K562 (cell line): ENCODE data around the gene PRRX1. TPM values are rescaled to one million over a fixed set of nuclear protein-coding genes. Genes with fewer than 3 reads are reported as not detected.

Experiments
- ATAC-seq: fragments of 200-7000 bp; cut with Tn5 transposase; 3 replicates; pipeline ENCODE4 v1.9.1; 2020; ENCODE audit warnings: moderate library complexity
- BruUV-seq: library from RNA; stranded (reverse); fragments of 400-500 nt; replicated peaks from 2 replicates; lab custom pipeline; 2021; lab: Mats Ljungman, UMichigan
- CTCF ChIA-PET: fragments of 300-600 bp; formaldehyde crosslinking; extraction: SDS; loops from one replicate; lab custom pipeline; 2021; ENCODE audit warnings: low intra/inter-chr PET ratio; lab: Yijun Ruan, JAX
- POLR2A ChIA-PET: fragments of 300-600, 350-650 bp; sonication (Branson Sonifier 250); formaldehyde crosslinking; extraction: SDS; loops from one replicate; lab custom pipeline; 2021; ENCODE audit warnings: antibody characterized with exemption, inconsistent platforms; lab: Yijun Ruan, JAX
- DNase-seq, 4 experiments: peaks; one replicate each; pipeline versions ENCODE4 v3.0.0 to v3.0.0-alpha.2; 2011 to 2018; ENCODE audit warnings: low spot score in 3 of 4, mixed read lengths in 3 of 4; ENCODE audit errors: extremely low read depth in 1 of 4
- FAIRE-seq: peaks from 2 replicates; lab custom pipeline; 2011; peaks lifted over from hg19 to GRCh38; lab: Jason Lieb, UNC
- H2AFZ ChIP-seq: 2 replicates; pipeline ENCODE4 v1.6.0; 2011; ENCODE audit warnings: low read depth, low read length, control low read depth, inconsistent platforms
- H3K27ac ChIP-seq: fragments of 200-600 bp; 3 replicates; pipeline ENCODE4 v1.8.0; 2011; ENCODE audit warnings: low read depth, mild to moderate bottlenecking, control low read depth, inconsistent platforms, low read length, moderate library complexity, mixed read lengths; ENCODE audit errors: extremely low read depth
- H3K27me3 ChIP-seq, 2 experiments: fragments of 300-600 bp in 1 of 2; 2 replicates in 1 of 2; 3 replicates in 1 of 2; pipeline versions ENCODE4 v1.6.0 to v1.8.0; 2011; ENCODE audit warnings: inconsistent platforms in 2 of 2, low read length in 2 of 2, mild to moderate bottlenecking in 1 of 2, mixed read lengths in 1 of 2, moderate library complexity in 1 of 2; ENCODE audit not compliant: control insufficient read depth in 2 of 2, insufficient read depth in 2 of 2
- H3K36me3 ChIP-seq: fragments of 300-600 bp; 3 replicates; pipeline ENCODE4 v1.8.0; 2011; ENCODE audit warnings: mild to moderate bottlenecking, low read length, inconsistent platforms; ENCODE audit not compliant: control insufficient read depth, insufficient read depth
- H3K4me1 ChIP-seq, 2 experiments: fragments of 200-600 bp in 1 of 2; replicated peaks in 1 of 2; 2 replicates in 1 of 2; 3 replicates in 1 of 2; pipeline versions ENCODE4 v1.5.1 to v1.8.0; 2011; ENCODE audit warnings: inconsistent platforms in 2 of 2, low read length in 2 of 2, mild to moderate bottlenecking in 1 of 2, mixed read lengths in 1 of 2, moderate library complexity in 1 of 2; ENCODE audit not compliant: control insufficient read depth in 2 of 2, insufficient read depth in 2 of 2
- H3K4me2 ChIP-seq: 2 replicates; pipeline ENCODE4 v1.6.1; 2011; ENCODE audit warnings: low read length, control low read depth, inconsistent platforms, mixed read lengths; ENCODE audit not compliant: insufficient read depth
- H3K4me3 ChIP-seq: fragments of 200-600 bp; sonication (generic), shearing (Covaris generic); 2 replicates; pipeline ENCODE4 v1.5.1; 2016; ENCODE audit warnings: control low read depth, inconsistent platforms
- H3K79me2 ChIP-seq: fragments of 200-600 bp; 3 replicates; pipeline ENCODE4 v1.8.0; 2011; ENCODE audit warnings: low read length, inconsistent platforms; ENCODE audit not compliant: control insufficient read depth, insufficient read depth
- H3K9ac ChIP-seq, 2 experiments: 2 replicates each; pipeline versions ENCODE4 v1.6.0 to v1.6.1; 2011; ENCODE audit warnings: low read depth in 2 of 2, low read length in 2 of 2, control low read depth in 1 of 2, inconsistent platforms in 1 of 2, mild to moderate bottlenecking in 1 of 2, mixed read lengths in 1 of 2; ENCODE audit not compliant: insufficient read depth in 1 of 2
- H3K9me1 ChIP-seq: one replicate; pipeline ENCODE4 v1.6.0; 2011; ENCODE audit warnings: inconsistent platforms, mild to moderate bottlenecking, low read length, moderate library complexity; ENCODE audit not compliant: control insufficient read depth, insufficient read depth
- H3K9me3 ChIP-seq: replicated peaks from 2 replicates; pipeline ENCODE4 v1.5.1; 2011; ENCODE audit warnings: low read depth, low read length, inconsistent platforms; ENCODE audit not compliant: control insufficient read depth, insufficient read depth
- H4K20me1 ChIP-seq: replicated peaks from 2 replicates; pipeline ENCODE4 v1.6.1; 2011; ENCODE audit warnings: low read length, inconsistent platforms, mixed read lengths; ENCODE audit not compliant: control insufficient read depth, insufficient read depth
- FIP1L1 ChIP-seq: fragments of 200-400 bp; formaldehyde crosslinking; IDR thresholded peaks from 2 replicates; pipeline ENCODE4 v1.6.1; 2018; ENCODE audit warnings: mild to moderate bottlenecking, low read depth, low read length; ENCODE audit not compliant: poor library complexity, severe bottlenecking
- GTF2F1 ChIP-seq: IDR thresholded peaks from 2 replicates; pipeline ENCODE4 v1.6.1; 2011; ENCODE audit warnings: low read depth, low read length, improper control_type of control experiment
- HDAC6 ChIP-seq: IDR thresholded peaks from 2 replicates; pipeline ENCODE4 v1.6.1; 2012; ENCODE audit warnings: low read depth, mild to moderate bottlenecking, control low read depth, inconsistent platforms, low read length, moderate library complexity
- MTA1 ChIP-seq: fragments of 450-650 bp; IDR thresholded peaks from 2 replicates; pipeline ENCODE4 v1.6.1; 2017; ENCODE audit warnings: borderline replicate concordance
- PCBP2 ChIP-seq: fragments of 200-400 bp; formaldehyde crosslinking; IDR thresholded peaks from 2 replicates; pipeline ENCODE4 v1.6.1; 2018; ENCODE audit warnings: low read length, low read depth, mild to moderate bottlenecking, moderate library complexity; ENCODE audit not compliant: poor library complexity, severe bottlenecking
- SIRT6 ChIP-seq: IDR thresholded peaks from one replicate; pipeline ENCODE4 v1.6.1; 2012; ENCODE audit warnings: low read depth, mild to moderate bottlenecking, control low read depth, inconsistent platforms, low read length, moderate library complexity
- SNRNP70 ChIP-seq: fragments of 200-400 bp; formaldehyde crosslinking; optimal IDR thresholded peaks from 2 replicates; pipeline ENCODE3; 2017; ENCODE audit warnings: low read depth, low read length
- STAG1 ChIP-seq: sonication (generic); formaldehyde crosslinking; IDR thresholded peaks from 2 replicates; pipeline ENCODE4 v1.5.0; 2020; ENCODE audit warnings: missing genetic modification reagents, borderline replicate concordance
- U2AF1 ChIP-seq: fragments of 200-400 bp; formaldehyde crosslinking; optimal IDR thresholded peaks from 2 replicates; pipeline ENCODE3; 2017; ENCODE audit warnings: mild to moderate bottlenecking, low read depth, low read length, moderate library complexity
- ZEB2 ChIP-seq: fragments of 450-650 bp; IDR thresholded peaks from 2 replicates; pipeline ENCODE4 v1.6.1; 2016
- ZNF561 ChIP-seq: fragments of 450-650 bp; formaldehyde crosslinking; conservative IDR thresholded peaks from 2 replicates; pipeline ENCODE4 v1.4.0; 2020; ENCODE audit warnings: mild to moderate bottlenecking, moderate library complexity
- WGBS: fragments of 100-300 bp; shearing (Covaris generic); methylation state at CpG from one replicate; pipeline ENCODE4 v1.1.6; 2016; ENCODE audit warnings: low coverage, mixed read lengths; ENCODE audit not compliant: insufficient coverage; ENCODE audit errors: missing lambda C conversion rate; 5-methylcytosine and 5-hydroxymethylcytosine counted together
- in situ Hi-C: fragments of 300-500 bp; cut with MboI; formaldehyde crosslinking; loops from 4 replicates; pipeline ENCODE4 v1.15.0; 2018; ENCODE audit warnings: inconsistent platforms, mixed read lengths
- intact Hi-C: fragments of 100-400 bp; cut with micrococcal nuclease; formaldehyde crosslinking; loops from 2 replicates; pipeline ENCODE4 v1.14.2; 2022
- polyA plus RNA-seq, 8 experiments: library from polyadenylated mRNA; depleted of rRNA in 4 of 8; stranded (reverse) in 5 of 8; unstranded in 3 of 8; fragments of >200 nt; fragmentation: Nextera tagmentation in 2 of 8; fragmentation: Illumina TruSeq in 1 of 8; extraction: Ambion mirVana in 2 of 8; extraction: Trizol in 1 of 8; gene quantifications; 2 replicates each; pipeline versions ENCODE4 v1.2.1 to v1.2.3, GENCODE V29; 2011 to 2014; ENCODE audit warnings: inconsistent platforms in 1 of 8, missing spikeins in 1 of 8
- total RNA-seq, 7 experiments: library from RNA; depleted of rRNA in 6 of 7; stranded (reverse); fragments of >200 nt in 6 of 7; fragmentation: Illumina TruSeq in 2 of 7; extraction: Trizol in 2 of 7; gene quantifications; 2 replicates each; pipeline versions ENCODE4 v1.2.1 to v1.2.3, GENCODE V29; 2011 to 2021; ENCODE audit warnings: low replicate concordance in 1 of 7
- TF ChIP-seq, protein P1 (sequence below): sonication (generic); formaldehyde crosslinking; IDR thresholded peaks from 2 replicates; pipeline ENCODE4 v1.8.1; 2023; ENCODE audit warnings: mild to moderate bottlenecking, missing genetic modification reagents
- TF ChIP-seq, protein P2 (sequence below): fragments of 150-350 bp; conservative IDR thresholded peaks from 2 replicates; pipeline ENCODE4 v1.6.1; 2014; ENCODE audit warnings: low read length

Gene PRRX1
- total and polyA plus RNA-seq, 9 of the 15 experiments (the other 6 are each of a cell fraction or from before 2014, with no cell fraction given) = not detected

DNA sequence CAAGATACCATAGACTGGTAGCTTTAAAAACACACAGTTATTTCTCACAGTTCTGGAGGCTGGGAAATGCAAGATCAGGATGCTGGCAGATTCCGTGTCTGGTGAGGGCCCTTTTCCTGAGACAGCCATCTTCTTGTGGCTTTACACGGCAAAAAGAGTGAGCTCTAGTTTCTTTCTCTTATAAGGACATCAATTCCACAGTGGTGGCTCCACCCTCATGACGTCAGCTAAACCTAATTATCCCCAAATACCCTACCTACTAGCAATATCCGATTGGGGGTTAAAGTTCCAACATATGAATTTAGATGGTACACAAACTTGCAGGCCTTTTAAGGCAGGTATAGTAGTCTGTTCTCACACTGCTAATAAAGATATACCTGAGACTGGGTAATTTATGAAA, 77.7 kb downstream of the PRRX1 start:
- intact Hi-C loops (no loop called here), in situ Hi-C loops (no loop called here)
- WGBS = 1% methylated on average over 4 of the region's 4 CpGs
- BruUV-seq = no TSS peak
- Histone ChIP-seq H4K20me1 (no peaks in the 10 kb centered on the region), H3K9me3 (peaks cover 2% of the 10 kb centered on the region; the same call in 1 of the 2 replicates), H2AFZ (no peak overlapping the region), H3K36me3 (no peaks in the 10 kb centered on the region), H3K27ac (no peak overlapping the region), H3K4me2 (no peak overlapping the region), H3K9me1 (no peaks in the 10 kb centered on the region), H3K79me2 (no peaks in the 10 kb centered on the region), H3K4me1 (no peaks in the 10 kb centered on the region), H3K4me3 (no peak overlapping the region), H3K27me3 (no peaks in the 10 kb centered on the region), H3K9ac (no peak overlapping the region)
- ATAC-seq = no peak
- no peak for TF ChIP-seq GTF2F1
- no peak for TF ChIP-seq STAG1 (CRISPR knock-in tag)
- TF ChIP-seq SIRT6 = no peak
- TF ChIP-seq U2AF1 = no peak
- no peak for TF ChIP-seq PCBP2
- ChIA-PET POLR2A (no interaction called here), CTCF (no interaction called here)
- DNase-seq = no peak
- FAIRE-seq = no peak

DNA sequence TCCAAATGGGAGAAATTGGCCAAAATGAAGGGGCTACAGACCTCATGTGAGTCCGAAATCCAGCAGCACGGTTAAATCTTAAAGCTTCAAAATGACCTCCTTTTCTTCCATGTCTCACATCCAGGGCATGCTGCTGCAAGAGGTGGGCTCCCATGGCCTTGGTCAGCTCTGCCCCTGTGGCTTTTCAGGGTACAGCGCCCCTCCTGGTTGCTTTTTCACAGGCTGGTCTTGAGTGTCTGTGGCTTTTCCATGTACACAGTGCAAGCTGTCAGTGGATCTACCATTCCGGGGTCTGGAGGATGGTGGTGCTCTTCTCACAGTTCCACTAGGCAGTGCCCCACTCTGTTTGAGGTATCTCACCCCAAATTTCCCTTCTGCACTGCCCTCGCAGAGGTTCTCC, 78.7 kb downstream of the PRRX1 start:
- Histone ChIP-seq H3K9me3 (peaks cover 2% of the 10 kb centered on the region; the same call in 1 of the 2 replicates), H3K27me3 (no peaks in the 10 kb centered on the region), H3K9ac (no peak overlapping the region), H3K36me3 (no peaks in the 10 kb centered on the region), H3K9me1 (no peaks in the 10 kb centered on the region), H3K4me3 (no peak overlapping the region), H3K4me1 (no peaks in the 10 kb centered on the region), H3K79me2 (no peaks in the 10 kb centered on the region), H3K27ac (no peak overlapping the region), H4K20me1 (no peaks in the 10 kb centered on the region), H2AFZ (no peak overlapping the region), H3K4me2 (no peak overlapping the region)
- WGBS = 2% methylated on average over 5 of the region's 5 CpGs
- BruUV-seq = no TSS peak
- CTCF ChIA-PET = no interaction called here
- DNase-seq (no peak), FAIRE-seq (no peak), ATAC-seq (no peak)
- in situ Hi-C loops (no loop called here), intact Hi-C loops (no loop called here)
- POLR2A ChIA-PET = no interaction called here
- no peak for TF ChIP-seq ZEB2
- no peak for TF ChIP-seq HDAC6
- TF ChIP-seq FIP1L1 = no peak
- TF ChIP-seq, protein P1, sequence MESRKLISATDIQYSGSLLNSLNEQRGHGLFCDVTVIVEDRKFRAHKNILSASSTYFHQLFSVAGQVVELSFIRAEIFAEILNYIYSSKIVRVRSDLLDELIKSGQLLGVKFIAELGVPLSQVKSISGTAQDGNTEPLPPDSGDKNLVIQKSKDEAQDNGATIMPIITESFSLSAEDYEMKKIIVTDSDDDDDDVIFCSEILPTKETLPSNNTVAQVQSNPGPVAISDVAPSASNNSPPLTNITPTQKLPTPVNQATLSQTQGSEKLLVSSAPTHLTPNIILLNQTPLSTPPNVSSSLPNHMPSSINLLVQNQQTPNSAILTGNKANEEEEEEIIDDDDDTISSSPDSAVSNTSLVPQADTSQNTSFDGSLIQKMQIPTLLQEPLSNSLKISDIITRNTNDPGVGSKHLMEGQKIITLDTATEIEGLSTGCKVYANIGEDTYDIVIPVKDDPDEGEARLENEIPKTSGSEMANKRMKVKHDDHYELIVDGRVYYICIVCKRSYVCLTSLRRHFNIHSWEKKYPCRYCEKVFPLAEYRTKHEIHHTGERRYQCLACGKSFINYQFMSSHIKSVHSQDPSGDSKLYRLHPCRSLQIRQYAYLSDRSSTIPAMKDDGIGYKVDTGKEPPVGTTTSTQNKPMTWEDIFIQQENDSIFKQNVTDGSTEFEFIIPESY (CRISPR knock-in tag) = no peak
- TF ChIP-seq ZNF561 (CRISPR knock-in tag) = no peak
- TF ChIP-seq MTA1 = no peak
- no peak for TF ChIP-seq SNRNP70
- TF ChIP-seq, protein P2, sequence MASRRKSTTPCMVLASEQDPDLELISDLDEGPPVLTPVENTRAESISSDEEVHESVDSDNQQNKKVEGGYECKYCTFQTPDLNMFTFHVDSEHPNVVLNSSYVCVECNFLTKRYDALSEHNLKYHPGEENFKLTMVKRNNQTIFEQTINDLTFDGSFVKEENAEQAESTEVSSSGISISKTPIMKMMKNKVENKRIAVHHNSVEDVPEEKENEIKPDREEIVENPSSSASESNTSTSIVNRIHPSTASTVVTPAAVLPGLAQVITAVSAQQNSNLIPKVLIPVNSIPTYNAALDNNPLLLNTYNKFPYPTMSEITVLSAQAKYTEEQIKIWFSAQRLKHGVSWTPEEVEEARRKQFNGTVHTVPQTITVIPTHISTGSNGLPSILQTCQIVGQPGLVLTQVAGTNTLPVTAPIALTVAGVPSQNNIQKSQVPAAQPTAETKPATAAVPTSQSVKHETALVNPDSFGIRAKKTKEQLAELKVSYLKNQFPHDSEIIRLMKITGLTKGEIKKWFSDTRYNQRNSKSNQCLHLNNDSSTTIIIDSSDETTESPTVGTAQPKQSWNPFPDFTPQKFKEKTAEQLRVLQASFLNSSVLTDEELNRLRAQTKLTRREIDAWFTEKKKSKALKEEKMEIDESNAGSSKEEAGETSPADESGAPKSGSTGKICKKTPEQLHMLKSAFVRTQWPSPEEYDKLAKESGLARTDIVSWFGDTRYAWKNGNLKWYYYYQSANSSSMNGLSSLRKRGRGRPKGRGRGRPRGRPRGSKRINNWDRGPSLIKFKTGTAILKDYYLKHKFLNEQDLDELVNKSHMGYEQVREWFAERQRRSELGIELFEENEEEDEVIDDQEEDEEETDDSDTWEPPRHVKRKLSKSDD = no peak
